DMS79 (cell line): ENCODE measurements around the gene TOMM40.
"Not testable (repeated sequence)": the region's sequence is repeated elsewhere in the genome, so short reads cannot be mapped to it uniquely, and the experiment has no call there.

Experiments
- DNase-seq: peaks from one replicate; lab custom pipeline; 2025; lab: John Stamatoyannopoulos, UW

TOMM40 gene

GRCh38 chr19:44897835-44898234 lies 6.8 kb downstream of the TOMM40 start:
- DNase-seq = no peak

GRCh38 chr19:44900328-44901244 lies 9.5 kb downstream of the TOMM40 start:
- DNase-seq = no peak

- DNase-seq = no peak
Measured at GRCh38 chr19:44903216-44903601, 12.2 kb downstream of the TOMM40 start.

- no peak for DNase-seq
Measured at GRCh38 chr19:44903602-44904425, 12.8 kb downstream of the TOMM40 start.

- DNase-seq = no peak
Measured at GRCh38 chr19:44904426-44904994, 13.5 kb downstream of the TOMM40 start.

DNA sequence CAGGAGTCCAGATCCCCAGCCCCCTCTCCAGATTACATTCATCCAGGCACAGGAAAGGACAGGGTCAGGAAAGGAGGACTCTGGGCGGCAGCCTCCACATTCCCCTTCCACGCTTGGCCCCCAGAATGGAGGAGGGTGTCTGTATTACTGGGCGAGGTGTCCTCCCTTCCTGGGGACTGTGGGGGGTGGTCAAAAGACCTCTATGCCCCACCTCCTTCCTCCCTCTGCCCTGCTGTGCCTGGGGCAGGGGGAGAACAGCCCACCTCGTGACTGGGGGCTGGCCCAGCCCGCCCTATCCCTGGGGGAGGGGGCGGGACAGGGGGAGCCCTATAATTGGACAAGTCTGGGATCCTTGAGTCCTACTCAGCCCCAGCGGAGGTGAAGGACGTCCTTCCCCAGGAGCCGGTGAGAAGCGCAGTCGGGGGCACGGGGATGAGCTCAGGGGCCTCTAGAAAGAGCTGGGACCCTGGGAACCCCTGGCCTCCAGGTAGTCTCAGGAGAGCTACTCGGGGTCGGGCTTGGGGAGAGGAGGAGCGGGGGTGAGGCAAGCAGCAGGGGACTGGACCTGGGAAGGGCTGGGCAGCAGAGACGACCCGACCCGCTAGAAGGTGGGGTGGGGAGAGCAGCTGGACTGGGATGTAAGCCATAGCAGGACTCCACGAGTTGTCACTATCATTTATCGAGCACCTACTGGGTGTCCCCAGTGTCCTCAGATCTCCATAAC lies 14.5 kb downstream of the TOMM40 start, which contains the start of gene APOE:
TSS of gene APOE (plus strand) at position 360 of the 724 bp plus-strand sequence. CDS start 829 bp downstream, outside the sequence.
- no peak for DNase-seq

DNA sequence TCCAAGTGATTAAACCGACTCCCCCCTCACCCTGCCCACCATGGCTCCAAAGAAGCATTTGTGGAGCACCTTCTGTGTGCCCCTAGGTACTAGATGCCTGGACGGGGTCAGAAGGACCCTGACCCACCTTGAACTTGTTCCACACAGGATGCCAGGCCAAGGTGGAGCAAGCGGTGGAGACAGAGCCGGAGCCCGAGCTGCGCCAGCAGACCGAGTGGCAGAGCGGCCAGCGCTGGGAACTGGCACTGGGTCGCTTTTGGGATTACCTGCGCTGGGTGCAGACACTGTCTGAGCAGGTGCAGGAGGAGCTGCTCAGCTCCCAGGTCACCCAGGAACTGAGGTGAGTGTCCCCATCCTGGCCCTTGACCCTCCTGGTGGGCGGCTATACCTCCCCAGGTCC lies 16.6 kb downstream of the TOMM40 start:
- DNase-seq = no peak

DNA sequence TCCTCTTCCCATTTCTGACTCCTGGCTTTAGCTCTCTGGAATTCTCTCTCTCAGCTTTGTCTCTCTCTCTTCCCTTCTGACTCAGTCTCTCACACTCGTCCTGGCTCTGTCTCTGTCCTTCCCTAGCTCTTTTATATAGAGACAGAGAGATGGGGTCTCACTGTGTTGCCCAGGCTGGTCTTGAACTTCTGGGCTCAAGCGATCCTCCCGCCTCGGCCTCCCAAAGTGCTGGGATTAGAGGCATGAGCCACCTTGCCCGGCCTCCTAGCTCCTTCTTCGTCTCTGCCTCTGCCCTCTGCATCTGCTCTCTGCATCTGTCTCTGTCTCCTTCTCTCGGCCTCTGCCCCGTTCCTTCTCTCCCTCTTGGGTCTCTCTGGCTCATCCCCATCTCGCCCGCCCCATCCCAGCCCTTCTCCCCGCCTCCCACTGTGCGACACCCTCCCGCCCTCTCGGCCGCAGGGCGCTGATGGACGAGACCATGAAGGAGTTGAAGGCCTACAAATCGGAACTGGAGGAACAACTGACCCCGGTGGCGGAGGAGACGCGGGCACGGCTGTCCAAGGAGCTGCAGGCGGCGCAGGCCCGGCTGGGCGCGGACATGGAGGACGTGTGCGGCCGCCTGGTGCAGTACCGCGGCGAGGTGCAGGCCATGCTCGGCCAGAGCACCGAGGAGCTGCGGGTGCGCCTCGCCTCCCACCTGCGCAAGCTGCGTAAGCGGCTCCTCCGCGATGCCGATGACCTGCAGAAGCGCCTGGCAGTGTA lies 17.2 kb downstream of the TOMM40 start:
- no peak for DNase-seq

DNA sequence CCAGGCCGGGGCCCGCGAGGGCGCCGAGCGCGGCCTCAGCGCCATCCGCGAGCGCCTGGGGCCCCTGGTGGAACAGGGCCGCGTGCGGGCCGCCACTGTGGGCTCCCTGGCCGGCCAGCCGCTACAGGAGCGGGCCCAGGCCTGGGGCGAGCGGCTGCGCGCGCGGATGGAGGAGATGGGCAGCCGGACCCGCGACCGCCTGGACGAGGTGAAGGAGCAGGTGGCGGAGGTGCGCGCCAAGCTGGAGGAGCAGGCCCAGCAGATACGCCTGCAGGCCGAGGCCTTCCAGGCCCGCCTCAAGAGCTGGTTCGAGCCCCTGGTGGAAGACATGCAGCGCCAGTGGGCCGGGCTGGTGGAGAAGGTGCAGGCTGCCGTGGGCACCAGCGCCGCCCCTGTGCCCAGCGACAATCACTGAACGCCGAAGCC lies 17.8 kb downstream of the TOMM40 start:
- no peak for DNase-seq

DNA sequence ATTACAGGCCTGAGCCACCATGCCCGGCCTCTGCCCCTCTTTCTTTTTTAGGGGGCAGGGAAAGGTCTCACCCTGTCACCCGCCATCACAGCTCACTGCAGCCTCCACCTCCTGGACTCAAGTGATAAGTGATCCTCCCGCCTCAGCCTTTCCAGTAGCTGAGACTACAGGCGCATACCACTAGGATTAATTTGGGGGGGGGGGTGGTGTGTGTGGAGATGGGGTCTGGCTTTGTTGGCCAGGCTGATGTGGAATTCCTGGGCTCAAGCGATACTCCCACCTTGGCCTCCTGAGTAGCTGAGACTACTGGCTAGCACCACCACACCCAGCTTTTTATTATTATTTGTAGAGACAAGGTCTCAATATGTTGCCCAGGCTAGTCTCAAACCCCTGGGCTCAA lies 18.7 kb downstream of the TOMM40 start:
- no peak for DNase-seq

DNA sequence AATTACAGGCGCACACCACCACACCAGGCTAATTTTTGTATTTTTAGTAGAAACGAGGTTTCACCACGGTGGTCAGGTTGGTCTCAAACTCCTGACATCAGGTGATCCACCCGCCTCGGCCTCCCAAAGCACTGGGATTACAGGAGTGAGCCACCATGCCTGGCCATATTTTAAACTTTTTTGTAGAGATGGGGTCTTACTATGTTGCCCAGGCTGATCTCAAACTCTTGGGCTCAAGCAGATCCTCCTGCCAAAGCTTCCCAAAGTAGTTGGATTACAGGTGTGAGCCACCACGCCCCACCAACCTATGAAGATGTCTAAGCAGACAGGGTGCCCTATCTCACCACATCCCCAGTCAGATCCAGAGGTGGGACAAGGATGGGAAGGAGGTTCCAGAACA lies 20.8 kb downstream of the TOMM40 start:
- DNase-seq = not testable (repeated sequence)

DNA sequence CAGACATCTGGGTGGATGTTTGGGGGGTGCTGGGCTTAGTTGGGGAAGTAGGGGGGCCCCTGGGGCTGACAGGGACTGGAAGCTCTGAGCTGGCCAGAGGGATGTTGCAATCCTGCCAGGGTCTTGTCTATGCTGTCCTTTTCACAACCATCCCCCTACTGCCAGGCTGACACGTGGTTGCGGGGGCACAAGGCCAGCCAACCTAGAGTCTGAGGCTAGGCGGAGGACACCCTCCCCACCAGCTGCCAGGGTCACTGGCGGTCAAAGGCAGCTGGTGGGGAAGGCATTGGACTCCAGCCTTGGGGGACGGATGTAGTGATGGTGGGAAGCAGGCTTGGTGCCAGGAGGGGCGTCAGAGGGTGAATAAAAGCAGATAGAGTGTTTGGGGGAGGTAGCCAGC lies 21.8 kb downstream of the TOMM40 start:
- no peak for DNase-seq

GRCh38 chr19:44913512-44914432 lies 22.7 kb downstream of the TOMM40 start:
- DNase-seq = not testable (repeated sequence)

DNA sequence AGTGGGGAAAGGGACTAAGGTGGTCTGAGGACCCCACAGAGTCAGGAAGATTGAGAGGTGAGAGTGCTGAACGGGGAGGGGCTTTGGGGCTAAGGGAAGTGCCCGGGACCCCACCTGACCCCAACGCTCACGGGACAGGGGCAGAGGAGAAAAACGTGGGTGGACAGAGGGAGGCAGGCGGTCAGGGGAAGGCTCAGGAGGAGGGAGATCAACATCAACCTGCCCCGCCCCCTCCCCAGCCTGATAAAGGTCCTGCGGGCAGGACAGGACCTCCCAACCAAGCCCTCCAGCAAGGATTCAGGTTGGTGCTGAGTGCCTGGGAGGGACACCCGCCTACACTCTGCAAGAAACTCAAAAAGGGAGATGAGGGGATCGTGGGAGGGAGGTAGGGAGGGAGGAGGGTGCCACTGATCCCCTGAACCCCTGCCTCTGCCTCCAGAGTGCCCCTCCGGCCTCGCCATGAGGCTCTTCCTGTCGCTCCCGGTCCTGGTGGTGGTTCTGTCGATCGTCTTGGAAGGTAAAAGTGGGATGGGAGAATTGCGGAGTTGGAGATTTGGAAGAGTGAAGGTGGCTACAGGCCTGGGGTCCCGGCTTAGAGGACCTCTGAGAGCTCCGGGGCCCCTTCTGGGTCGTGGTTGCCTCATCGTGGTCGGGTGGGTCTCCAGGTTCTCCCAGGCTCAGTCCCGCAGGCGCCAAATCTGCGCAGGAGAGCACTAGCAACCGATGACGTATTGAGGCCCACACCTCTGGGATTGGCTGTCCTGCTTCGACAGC lies 23.6 kb downstream of the TOMM40 start, which contains the start of gene APOC1:
TSS of gene APOC1 (plus strand) at position 176 of the 774 bp plus-strand sequence. CDS start at position 460, 284 bp downstream.
- DNase-seq = peak; percentile 69

- no peak for DNase-seq
Measured at GRCh38 chr19:44924243-44924725, 33.2 kb downstream of the TOMM40 start.

DNA sequence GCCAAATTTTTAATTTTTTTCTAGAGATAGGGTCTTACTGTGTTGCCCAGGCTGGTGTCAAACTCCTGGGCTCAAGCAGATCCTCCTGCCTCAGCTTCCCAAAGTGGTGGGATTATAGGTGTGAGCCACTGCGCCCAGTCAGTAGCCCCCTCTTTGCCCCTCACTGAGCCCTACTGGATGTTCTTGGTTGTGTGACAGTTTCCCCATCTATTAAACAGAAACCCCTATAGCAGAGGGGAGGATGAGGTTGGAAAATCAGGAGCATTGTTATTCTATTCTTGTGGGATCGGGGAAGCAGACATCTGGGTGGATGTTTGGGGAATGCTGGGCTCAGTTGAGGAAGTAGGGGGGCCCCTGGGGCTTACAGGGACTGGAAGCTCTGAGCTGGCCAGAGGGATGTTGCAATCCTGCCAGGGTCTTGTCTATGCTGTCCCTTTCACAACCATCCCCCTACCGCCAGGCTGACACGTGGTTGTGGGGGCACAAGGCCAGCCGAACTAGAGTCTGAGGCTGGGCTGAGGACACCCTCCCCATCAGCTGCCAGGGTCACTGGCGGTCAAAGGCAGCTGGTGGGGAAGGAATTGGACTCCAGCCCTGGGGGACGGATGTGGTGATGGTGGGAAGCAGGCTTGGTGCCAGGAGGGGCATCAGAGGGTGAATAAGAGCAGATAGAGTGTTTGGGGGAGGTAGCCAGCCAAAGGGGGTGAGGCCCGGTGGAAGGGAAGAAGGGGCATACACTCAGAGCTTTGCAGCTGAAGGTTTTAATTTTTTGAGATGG lies 34.2 kb downstream of the TOMM40 start:
- peak; percentile 10 for DNase-seq

GRCh38 chr19:44926245-44927077 lies 35.4 kb downstream of the TOMM40 start:
- DNase-seq = not testable (repeated sequence)
